Measurements from ENCODE around the gene MORF4L1. TPM values are rescaled to one million over a fixed set of nuclear protein-coding genes. Genes with fewer than 3 reads are reported as not detected.
"Not testable (repeated sequence)": the region's sequence is repeated elsewhere in the genome, so short reads cannot be mapped to it uniquely, and the experiment has no call there.

MORF4L1 gene
- total RNA-seq, 1 experiment from 2014 or later, result 428 TPM

GRCh38 chr15:78855746-78856145 is 16.9 kb upstream of the MORF4L1 start:
- H3K36me3 ChIP-seq (ENCODE audit: insufficient read depth, low read length, poor library complexity, severe bottlenecking), result no peaks in the 10 kb centered on the region
- no peaks in the 10 kb centered on the region for H3K4me1 ChIP-seq (ENCODE audit: insufficient read depth, low read length, poor library complexity, severe bottlenecking)
- intact Hi-C loops (cut with micrococcal nuclease; ENCODE audit: unreplicated experiment), result no loop called here
- H3K27ac ChIP-seq (ENCODE audit: low read depth, low read length, poor library complexity, severe bottlenecking), result no peak overlapping the region
- no peak overlapping the region for H3K4me3 ChIP-seq (ENCODE audit: low read depth, low read length, poor library complexity, severe bottlenecking)
- no peaks in the 10 kb centered on the region for H3K27me3 ChIP-seq (replicated peaks; ENCODE audit: insufficient read depth, low read depth, low read length, poor library complexity)
- H3K9me3 ChIP-seq (ENCODE audit: low read depth, low read length, poor library complexity, severe bottlenecking), result no peaks in the 10 kb centered on the region
- DNase-seq (ENCODE audit: low spot score), result no peak
- ChIA-PET POLR2A (ENCODE audit: low non-redundant PET) (no interaction called here), CTCF (no interaction called here)
- BruUV-seq (replicated peaks), result no TSS peak
- TF ChIP-seq EZH2 (IDR thresholded peaks at IDR 0.05; ENCODE audit: borderline replicate concordance, low read depth, low read length, poor library complexity, severe bottlenecking), result no peak
- TF ChIP-seq, protein P1, sequence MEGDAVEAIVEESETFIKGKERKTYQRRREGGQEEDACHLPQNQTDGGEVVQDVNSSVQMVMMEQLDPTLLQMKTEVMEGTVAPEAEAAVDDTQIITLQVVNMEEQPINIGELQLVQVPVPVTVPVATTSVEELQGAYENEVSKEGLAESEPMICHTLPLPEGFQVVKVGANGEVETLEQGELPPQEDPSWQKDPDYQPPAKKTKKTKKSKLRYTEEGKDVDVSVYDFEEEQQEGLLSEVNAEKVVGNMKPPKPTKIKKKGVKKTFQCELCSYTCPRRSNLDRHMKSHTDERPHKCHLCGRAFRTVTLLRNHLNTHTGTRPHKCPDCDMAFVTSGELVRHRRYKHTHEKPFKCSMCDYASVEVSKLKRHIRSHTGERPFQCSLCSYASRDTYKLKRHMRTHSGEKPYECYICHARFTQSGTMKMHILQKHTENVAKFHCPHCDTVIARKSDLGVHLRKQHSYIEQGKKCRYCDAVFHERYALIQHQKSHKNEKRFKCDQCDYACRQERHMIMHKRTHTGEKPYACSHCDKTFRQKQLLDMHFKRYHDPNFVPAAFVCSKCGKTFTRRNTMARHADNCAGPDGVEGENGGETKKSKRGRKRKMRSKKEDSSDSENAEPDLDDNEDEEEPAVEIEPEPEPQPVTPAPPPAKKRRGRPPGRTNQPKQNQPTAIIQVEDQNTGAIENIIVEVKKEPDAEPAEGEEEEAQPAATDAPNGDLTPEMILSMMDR (conservative IDR thresholded peaks at IDR 0.05; ENCODE audit: low read depth, low read length), result no peak

DNA sequence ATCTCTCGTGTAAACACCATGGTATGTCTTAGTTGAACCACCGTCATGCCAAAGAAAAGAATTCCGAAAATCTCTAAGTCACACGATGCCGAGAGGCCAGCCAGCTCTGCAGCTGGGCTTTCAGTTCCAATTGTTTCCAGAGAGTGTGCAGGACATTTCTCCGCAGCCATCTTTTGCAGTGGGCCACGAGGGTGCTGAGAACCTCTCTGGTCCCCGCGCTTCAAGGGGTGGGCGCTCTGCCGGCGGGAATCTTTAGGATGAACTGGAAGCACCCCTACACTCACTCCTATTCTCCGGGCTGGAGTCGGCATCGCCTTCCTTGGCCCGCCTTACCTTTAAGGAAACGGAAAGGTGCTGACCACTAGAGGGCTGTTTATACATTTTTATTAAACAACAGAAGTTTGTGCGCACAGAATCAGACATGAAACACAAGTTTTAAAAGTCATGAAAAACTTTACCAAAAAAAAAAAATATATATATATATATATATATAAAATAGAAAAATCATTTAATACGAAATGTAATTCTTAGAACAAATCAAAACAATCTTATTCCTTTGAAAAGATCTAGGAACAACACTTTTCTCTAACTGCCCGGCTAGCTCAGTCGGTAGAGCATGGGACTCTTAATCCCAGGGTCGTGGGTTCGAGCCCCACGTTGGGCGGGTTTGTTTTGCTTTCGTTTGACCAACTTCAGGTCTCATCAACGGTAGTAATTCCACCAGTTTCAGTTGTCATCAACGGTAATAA is 12.5 kb upstream of the MORF4L1 start:
- BruUV-seq (replicated peaks), result no TSS peak
- no peaks in the 10 kb centered on the region for H3K4me1 ChIP-seq (ENCODE audit: insufficient read depth, low read length, poor library complexity, severe bottlenecking)
- peak overlapping the region; percentile 64 for H3K4me3 ChIP-seq (ENCODE audit: low read depth, low read length, poor library complexity, severe bottlenecking)
- POLR2A ChIA-PET (ENCODE audit: low non-redundant PET), result no interaction called here
- no peaks in the 10 kb centered on the region for H3K36me3 ChIP-seq (ENCODE audit: insufficient read depth, low read length, poor library complexity, severe bottlenecking)
- intact Hi-C loops (cut with micrococcal nuclease; ENCODE audit: unreplicated experiment), result no loop called here
- no peaks in the 10 kb centered on the region for H3K27me3 ChIP-seq (replicated peaks; ENCODE audit: insufficient read depth, low read depth, low read length, poor library complexity)
- TF ChIP-seq, protein P1 (conservative IDR thresholded peaks at IDR 0.05; ENCODE audit: low read depth, low read length), result peak; percentile 66
- no peak for TF ChIP-seq EZH2 (IDR thresholded peaks at IDR 0.05; ENCODE audit: borderline replicate concordance, low read depth, low read length, poor library complexity, severe bottlenecking)
- CTCF ChIA-PET, result interaction anchor here (0.5 to 1.3 kb wide), 3 partner anchors 14 to 294 kb away, joined by 3 to 6 read pairs (median 4); no protein-coding TSS in a partner anchor
- no peaks in the 10 kb centered on the region for H3K9me3 ChIP-seq (ENCODE audit: low read depth, low read length, poor library complexity, severe bottlenecking)
- peak; percentile 92 for DNase-seq (ENCODE audit: low spot score)
- peak overlapping the region; percentile 69 for H3K27ac ChIP-seq (ENCODE audit: low read depth, low read length, poor library complexity, severe bottlenecking)

DNA sequence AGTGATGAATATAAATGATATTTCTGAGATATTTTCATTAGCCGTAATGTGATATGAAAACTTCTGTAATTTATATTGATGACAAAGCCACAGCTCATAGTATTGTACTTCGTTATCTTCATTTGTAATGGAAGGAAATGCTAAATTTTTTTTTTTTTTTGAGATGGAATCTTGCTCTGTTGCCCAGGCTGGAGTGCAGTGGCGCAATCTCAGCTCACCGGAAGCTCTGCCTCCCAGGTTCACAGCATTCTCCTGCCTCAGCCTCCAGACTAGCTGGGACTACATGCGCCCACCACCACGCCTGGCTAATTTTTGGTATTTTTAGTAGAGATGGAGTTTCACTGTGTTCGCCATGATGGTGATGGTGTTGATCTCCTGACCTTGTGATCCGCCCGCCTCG is 7.1 kb upstream of the MORF4L1 start:
- H3K27ac ChIP-seq (ENCODE audit: low read depth, low read length, poor library complexity, severe bottlenecking); DNase-seq (ENCODE audit: low spot score); H3K4me1 ChIP-seq (ENCODE audit: insufficient read depth, low read length, poor library complexity, severe bottlenecking); H3K36me3 ChIP-seq (ENCODE audit: insufficient read depth, low read length, poor library complexity, severe bottlenecking); H3K9me3 ChIP-seq (ENCODE audit: low read depth, low read length, poor library complexity, severe bottlenecking); intact Hi-C loops (cut with micrococcal nuclease; ENCODE audit: unreplicated experiment); BruUV-seq (replicated peaks); CTCF ChIA-PET; H3K27me3 ChIP-seq (replicated peaks; ENCODE audit: insufficient read depth, low read depth, low read length, poor library complexity); H3K4me3 ChIP-seq (ENCODE audit: low read depth, low read length, poor library complexity, severe bottlenecking); POLR2A ChIA-PET (ENCODE audit: low non-redundant PET): not testable (repeated sequence)

- H3K4me3 ChIP-seq (ENCODE audit: low read depth, low read length, poor library complexity, severe bottlenecking); BruUV-seq (replicated peaks); CTCF ChIA-PET; H3K27ac ChIP-seq (ENCODE audit: low read depth, low read length, poor library complexity, severe bottlenecking); intact Hi-C loops (cut with micrococcal nuclease; ENCODE audit: unreplicated experiment); DNase-seq (ENCODE audit: low spot score); H3K9me3 ChIP-seq (ENCODE audit: low read depth, low read length, poor library complexity, severe bottlenecking); H3K36me3 ChIP-seq (ENCODE audit: insufficient read depth, low read length, poor library complexity, severe bottlenecking); H3K27me3 ChIP-seq (replicated peaks; ENCODE audit: insufficient read depth, low read depth, low read length, poor library complexity); H3K4me1 ChIP-seq (ENCODE audit: insufficient read depth, low read length, poor library complexity, severe bottlenecking); POLR2A ChIA-PET (ENCODE audit: low non-redundant PET): not testable (repeated sequence)
Observed at GRCh38 chr15:78866031-78866430, 6.7 kb upstream of the MORF4L1 start.
